ENCODE measurements around the gene C1QTNF6.

C1QTNF6 gene

GRCh38 chr22:37188901-37189466, 937 bp upstream of the C1QTNF6 start:
- DNase-seq: no peak

GRCh38 chr22:37187552-37187890, 526 bp downstream of the C1QTNF6 start:
- DNase-seq: no peak

DNA sequence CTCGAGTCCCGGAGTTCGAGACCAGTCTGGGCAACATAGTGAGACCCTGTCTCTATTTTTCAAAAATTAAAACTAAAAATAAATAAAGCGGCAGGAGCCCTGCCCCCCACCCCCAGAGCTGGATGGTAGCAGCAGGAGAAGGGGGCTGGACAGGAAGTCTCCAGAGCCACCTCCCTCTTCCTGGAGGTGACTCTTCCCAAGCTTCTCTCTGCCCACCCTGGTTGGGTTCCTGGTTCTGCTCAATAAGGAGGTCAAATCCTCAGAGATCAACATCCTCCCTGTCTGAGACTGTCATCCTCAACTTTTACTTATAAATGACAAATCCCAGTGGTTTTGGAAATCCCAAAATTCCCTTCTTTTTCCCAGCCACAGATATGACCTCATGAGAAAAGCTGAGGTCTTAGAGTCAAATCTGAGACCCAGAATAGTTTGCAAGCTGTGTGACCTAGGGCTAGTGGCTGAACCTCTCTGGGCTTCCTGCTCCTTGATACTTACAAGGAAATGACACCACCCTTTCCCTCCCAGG, 987 bp downstream of the C1QTNF6 start:
- no peak for DNase-seq

GRCh38 chr22:37186228-37186996, 1.6 kb downstream of the C1QTNF6 start:
- DNase-seq: peak; percentile 83

- DNase-seq: no peak
Observed at GRCh38 chr22:37185646-37186227, 2.3 kb downstream of the C1QTNF6 start.

DNA sequence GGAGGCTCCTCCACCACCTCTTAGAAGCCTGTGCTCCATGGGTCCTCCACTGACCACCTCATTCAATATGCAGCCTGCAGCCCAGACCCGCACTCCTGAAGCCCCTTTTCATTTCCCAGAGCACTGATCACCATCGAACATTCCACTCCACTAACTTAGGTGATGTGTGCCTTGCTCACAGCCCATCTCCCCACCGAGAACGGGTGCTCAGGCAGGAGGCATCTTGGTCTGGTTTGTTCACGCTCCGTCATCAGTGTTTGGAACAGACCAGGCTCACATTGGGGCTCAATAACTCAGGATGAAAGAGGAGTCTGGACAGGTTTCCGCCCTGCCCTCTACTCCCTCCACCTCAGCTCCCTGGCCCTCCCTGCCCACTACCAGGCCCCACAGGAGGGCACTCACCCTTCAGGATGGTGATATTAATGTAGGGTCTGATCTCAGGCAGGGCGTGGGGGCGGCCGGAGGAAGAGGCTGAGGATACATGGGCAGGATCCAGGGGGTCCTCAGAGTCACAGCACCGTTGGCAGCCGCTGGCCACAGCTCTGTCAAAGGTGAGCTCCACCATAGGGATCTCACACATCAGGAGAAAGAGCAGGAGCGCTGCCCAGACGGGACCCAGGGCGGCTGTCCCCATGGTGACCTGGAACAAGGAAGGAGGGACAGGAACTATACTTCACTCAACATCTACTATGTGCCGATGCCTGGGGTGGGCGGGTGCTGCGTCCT, 3.1 kb downstream of the C1QTNF6 start:
- DNase-seq: no peak

- DNase-seq: no peak
Observed at GRCh38 chr22:37184380-37184755, 3.7 kb downstream of the C1QTNF6 start.

GRCh38 chr22:37183432-37184379, 4.3 kb downstream of the C1QTNF6 start:
- DNase-seq: no peak

- DNase-seq: no peak
Observed at GRCh38 chr22:37182949-37183245, 5.2 kb downstream of the C1QTNF6 start.

- DNase-seq: no peak
Observed at GRCh38 chr22:37182101-37182948, 5.7 kb downstream of the C1QTNF6 start.

DNA sequence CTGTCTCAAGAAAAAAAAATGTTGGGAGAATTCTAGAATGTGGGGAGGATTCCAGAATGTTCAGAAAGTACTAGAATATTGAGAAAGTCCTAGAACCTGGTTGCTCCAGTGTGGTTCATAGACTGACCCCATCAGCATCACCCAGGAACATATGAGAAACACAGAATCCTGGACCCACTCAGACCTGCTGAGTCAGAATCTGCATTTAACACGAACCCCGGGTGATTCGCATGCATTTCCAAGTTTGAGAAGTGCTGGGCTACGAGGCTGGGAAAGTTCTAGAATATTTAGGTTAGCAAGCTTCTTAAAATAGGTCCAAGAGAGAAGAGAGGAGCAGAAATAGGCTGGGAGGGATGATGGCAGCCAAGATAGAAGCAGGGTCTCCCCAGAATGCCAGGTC, 6.4 kb downstream of the C1QTNF6 start:
- no peak for DNase-seq

GRCh38 chr22:37180531-37181231, 7.4 kb downstream of the C1QTNF6 start:
- no peak for DNase-seq

DNA sequence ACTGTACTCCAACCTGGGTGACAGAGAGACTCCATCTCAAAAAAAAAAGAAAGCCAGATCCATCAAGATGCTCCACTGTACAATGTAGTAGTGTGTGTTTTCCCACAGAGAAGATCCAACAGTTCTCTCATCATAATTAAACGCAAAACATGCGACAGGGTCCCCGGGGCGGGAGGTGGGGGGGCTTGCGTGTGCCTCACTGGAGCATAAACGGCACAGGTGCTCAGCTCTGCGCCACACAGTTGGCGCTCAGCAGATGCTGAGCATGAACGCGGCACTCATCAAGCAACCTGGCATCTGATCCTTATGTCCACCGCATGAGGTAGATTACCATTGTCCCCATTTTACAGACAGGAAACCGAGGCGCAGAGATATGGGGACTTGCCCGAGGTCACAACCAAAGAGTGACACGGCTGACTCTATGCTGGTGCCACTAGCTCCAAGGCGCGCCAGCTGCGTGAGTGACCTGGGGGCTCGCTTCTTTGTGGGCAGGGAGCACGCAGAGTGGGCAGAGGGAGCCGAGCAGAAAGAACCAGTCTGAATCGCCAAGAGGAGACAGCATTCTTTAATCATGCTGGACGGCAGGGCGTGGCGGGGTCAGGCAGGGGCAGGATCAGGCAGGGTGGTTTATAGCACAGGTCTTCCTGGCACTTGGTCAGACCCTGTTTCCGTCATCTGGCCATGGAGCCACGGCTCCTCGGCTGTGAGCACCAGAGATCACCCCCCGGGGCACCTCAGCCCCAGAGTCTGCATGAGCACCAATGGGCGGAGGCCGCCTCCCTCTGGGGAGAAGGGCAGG, 8.2 kb downstream of the C1QTNF6 start:
- DNase-seq: no peak

DNA sequence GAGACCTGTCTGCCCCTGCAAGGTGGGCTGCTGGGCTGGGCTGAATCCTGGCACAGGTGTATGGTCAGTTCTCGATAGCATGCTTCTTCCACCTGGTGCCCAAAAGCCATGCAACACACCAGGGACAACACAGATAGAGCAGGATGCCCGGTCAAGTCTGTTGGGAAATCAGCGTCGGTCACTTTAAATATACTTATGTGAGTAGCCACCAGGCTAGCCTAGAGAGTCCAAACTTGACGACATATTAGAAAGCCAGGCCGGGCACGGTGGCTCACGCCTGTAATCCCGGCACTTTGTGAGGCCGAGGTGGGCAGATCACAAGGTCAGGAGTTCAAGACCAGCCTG, 8.9 kb downstream of the C1QTNF6 start:
- no peak for DNase-seq

GRCh38 chr22:37178350-37179125, 9.5 kb downstream of the C1QTNF6 start:
- no peak for DNase-seq

DNA sequence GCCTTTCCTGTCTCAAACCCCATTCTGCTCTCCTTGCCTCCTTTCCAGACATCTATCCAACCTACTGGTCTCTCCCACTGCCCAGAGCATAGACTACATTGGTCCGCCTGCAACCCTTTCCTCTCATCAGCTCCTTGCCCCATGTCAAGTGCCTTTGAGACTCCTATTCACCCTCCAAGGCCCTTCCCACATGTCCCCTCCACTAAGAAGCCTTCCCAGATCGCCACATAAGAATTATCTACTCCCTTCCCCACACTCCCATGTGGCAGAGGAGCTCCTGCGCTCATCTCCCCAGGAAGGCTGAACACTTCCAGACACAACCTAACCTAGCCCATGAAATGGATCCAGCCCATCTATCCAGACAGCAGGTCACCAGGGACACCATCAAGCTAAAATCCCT, 10.3 kb downstream of the C1QTNF6 start:
- DNase-seq: no peak

GRCh38 chr22:37177221-37177620, 10.8 kb downstream of the C1QTNF6 start:
- no peak for DNase-seq

- DNase-seq: no peak
Observed at GRCh38 chr22:37176464-37177061, 11.5 kb downstream of the C1QTNF6 start.

Data from activated CD8-positive, alpha-beta memory T cell treated with anti-CD3 and anti-CD28 coated beads for 24 hours (primary cell).